GM18867 (cell line): ENCODE measurements around the gene SEMA3D.

Source experiments
- ATAC-seq: cut with Tn5 transposase; IDR thresholded peaks from one replicate; pipeline ENCODE4 v1.9.1; 2021; ENCODE audit warnings: mild to moderate bottlenecking, moderate library complexity; ENCODE audit not compliant: unreplicated experiment

Gene SEMA3D

GRCh38 chr7:85186521-85187241 lies at the start of gene SEMA3D:
Gene SEMA3D (minus strand): TSS chr7:85187056. CDS start chr7:85121891, 65,165 bp downstream.
- ATAC-seq, result peak; percentile 74

- ATAC-seq, result no peak
Observed at GRCh38 chr7:85234730-85235129, 47.9 kb upstream of the SEMA3D start.

GRCh38 chr7:85232068-85232467 lies 45.2 kb upstream of the SEMA3D start:
- ATAC-seq, result no peak

GRCh38 chr7:85230623-85231022 lies 43.8 kb upstream of the SEMA3D start:
- no peak for ATAC-seq

GRCh38 chr7:85229544-85229943 lies 42.7 kb upstream of the SEMA3D start:
- no peak for ATAC-seq

GRCh38 chr7:85226361-85227085 lies 39.7 kb upstream of the SEMA3D start:
- no peak for ATAC-seq

- no peak for ATAC-seq
Observed at GRCh38 chr7:85224171-85224570, 37.3 kb upstream of the SEMA3D start.

GRCh38 chr7:85222522-85222921 lies 35.7 kb upstream of the SEMA3D start:
- ATAC-seq, result no peak

- no peak for ATAC-seq
Observed at GRCh38 chr7:85221796-85222195, 34.9 kb upstream of the SEMA3D start.

- ATAC-seq, result no peak
Observed at GRCh38 chr7:85220651-85221050, 33.8 kb upstream of the SEMA3D start.

GRCh38 chr7:85220023-85220422 lies 33.2 kb upstream of the SEMA3D start:
- peak; percentile 30 for ATAC-seq

GRCh38 chr7:85217085-85217484 lies 30.2 kb upstream of the SEMA3D start:
- ATAC-seq, result no peak

GRCh38 chr7:85215098-85215497 lies 28.2 kb upstream of the SEMA3D start:
- ATAC-seq, result peak; percentile 85

- ATAC-seq, result no peak
Observed at GRCh38 chr7:85213500-85213899, 26.6 kb upstream of the SEMA3D start.

- peak; percentile 65 for ATAC-seq
Observed at GRCh38 chr7:85205754-85206153, 18.9 kb upstream of the SEMA3D start.

- ATAC-seq, result no peak
Observed at GRCh38 chr7:85204496-85204895, 17.6 kb upstream of the SEMA3D start.

- no peak for ATAC-seq
Observed at GRCh38 chr7:85204061-85204460, 17.2 kb upstream of the SEMA3D start.

GRCh38 chr7:85201209-85201608 lies 14.4 kb upstream of the SEMA3D start:
- no peak for ATAC-seq

- ATAC-seq, result no peak
Observed at GRCh38 chr7:85196696-85197095, 9.8 kb upstream of the SEMA3D start.

GRCh38 chr7:85191383-85191782 lies 4.5 kb upstream of the SEMA3D start:
- ATAC-seq, result no peak

- peak; percentile 15 for ATAC-seq
Observed at GRCh38 chr7:85186083-85186520, 754 bp downstream of the SEMA3D start.

GRCh38 chr7:85185424-85186082 lies 1.3 kb downstream of the SEMA3D start:
- ATAC-seq, result no peak
